Heart left ventricle (tissue), 16 donors: ENCODE data around the gene GRK5. TPM values are rescaled to one million over a fixed set of nuclear protein-coding genes. Genes with fewer than 3 reads are reported as not detected.
A peak's percentile ranks its signal among the peaks of the same experiment; 100 is the strongest.

Source experiments
- ATAC-seq, 4 donors: fragments of 200-7000 bp; cut with Tn5 transposase; one replicate each; pipeline ENCODE4 v1.9.1; 2020 to 2022; ENCODE audit warnings: moderate library complexity in 4 of 4, mild to moderate bottlenecking in 3 of 4, moderate number of reproducible peaks in 1 of 4
- DNase-seq, 5 donors: peaks; one replicate each; pipeline ENCODE4 v3.0.0-alpha.2; 2020
- H3K27ac ChIP-seq, 12 donors: fragments of 200-600 bp; sonication (generic) in 4 of 12; one replicate each; pipeline versions ENCODE4 v1.5.0 to v1.8.0; 2016 to 2022; ENCODE audit warnings: mild to moderate bottlenecking in 2 of 12
- H3K27me3 ChIP-seq, 9 donors: fragments of 200-600 bp; sonication (generic) in 2 of 9; one replicate each; pipeline versions ENCODE4 v1.5.1 to v1.8.0; 2016 to 2022; ENCODE audit warnings: mild to moderate bottlenecking in 3 of 9
- H3K36me3 ChIP-seq, 9 donors: fragments of 200-600 bp; sonication (generic) in 2 of 9; one replicate each; pipeline versions ENCODE4 v1.5.0 to v1.8.0; 2018 to 2022; ENCODE audit warnings: mild to moderate bottlenecking in 2 of 9
- H3K4me1 ChIP-seq, 12 donors: fragments of 200-600 bp; sonication (generic) in 4 of 12; one replicate each; pipeline versions ENCODE4 v1.5.0 to v1.8.0; 2016 to 2022; ENCODE audit warnings: mild to moderate bottlenecking in 3 of 12
- H3K4me3 ChIP-seq, 12 donors: fragments of 200-600 bp; sonication (generic) in 4 of 12; one replicate each; pipeline versions ENCODE4 v1.5.0 to v1.8.0; 2017 to 2022; ENCODE audit warnings: mild to moderate bottlenecking in 9 of 12, moderate library complexity in 4 of 12
- H3K9me3 ChIP-seq, 12 donors: fragments of 200-600 bp; sonication (generic) in 4 of 12; one replicate each; pipeline versions ENCODE4 v1.5.0 to v1.8.0; 2016 to 2022; ENCODE audit warnings: mild to moderate bottlenecking in 1 of 12
- POLR2A ChIP-seq, 2 donors: fragments of 450-650 bp; IDR thresholded peaks; one replicate each; pipeline ENCODE4 v1.6.1; 2017; ENCODE audit warnings: antibody characterized with exemption in 2 of 2, mild to moderate bottlenecking in 2 of 2, moderate library complexity in 2 of 2
- WGBS, 4 donors: extraction: QIAGEN DNeasy Blood & Tissue Kit in 2 of 4; methylation state at CpG; one replicate each; pipeline versions ENCODE4 v1.1.5 to v1.1.7; 2013 to 2018; 5-methylcytosine and 5-hydroxymethylcytosine counted together
- intact Hi-C, 10 donors: fragments of 100-400 bp; cut with DNase I; formaldehyde crosslinking; loops; one replicate each; pipeline versions ENCODE4 v1.11.1 to v1.14.2; 2022
- polyA plus RNA-seq, 2 donors: library from polyadenylated mRNA; stranded (reverse); fragments of 200-250 nt; gene quantifications; one replicate each; pipeline ENCODE4 v1.2.3, GENCODE V29; 2013
- total RNA-seq, 9 donors: library from RNA; depleted of rRNA in 2 of 9; stranded (reverse); fragments of >200 nt in 2 of 9; fragmentation: NEBNext Ultra II Directional in 3 of 9; extraction: Animal tissue kit (Norgen Biotek cat#: 25700) in 3 of 9; gene quantifications; one replicate each; pipeline versions ENCODE4 v1.1.0 to v1.2.4, GENCODE V29; 2016 to 2023
- TF ChIP-seq, protein P1 (sequence below), 12 donors: fragments of 200-600 bp; sonication (generic) in 4 of 12; IDR thresholded peaks; one replicate each; pipeline versions ENCODE4 v1.5.0 to v1.8.0; 2018 to 2022; ENCODE audit warnings: antibody characterized with exemption in 12 of 12, mild to moderate bottlenecking in 5 of 12
- donor health status: ischemic (EF 13 %, LVEDD 7.1; RV severe dilation, severe dysfunction).
- donor health status: healthy with polysubstance abuse.
- donor health status: DM: no; HTN: yes; CAD: no.
- donor health status: DM: no; HTN: no; CAD: no.
- donor health status: ischemic (EF 25% LVEDD 6.9; RV normal size, moderate dysfunction).
- donor health status: ischemic (EF 25% LVEDD 5.7; RV mildly dilated, moderate dysfunction).
- donor health status: healthy.
- donor health status: DM: yes; HTN: yes; CAD: no.
- donor health status: ischemic (EF 35%, LVEDD 5.7; RV mildly dilated, moderate dysfunction).
- donor health status: nonischemic (EF 11% LVEDD 7.7; RV severe dilation, severe dysfunction).
- donor health status: DM: yes; HTN: yes; CAD: no.
- donor health status: PGD.
- donor health status: ischemic (EF 29% LVEDD 5.4; RV normal size, mild dysfunction).
- donor health status: nonischemic (EF 23%, LVEDD 6.1; RV moderate dilation, normal function).

Gene GRK5
- total and polyA plus RNA-seq, 11 donors = 13.1 to 58.0 (median 30.2) TPM

DNA sequence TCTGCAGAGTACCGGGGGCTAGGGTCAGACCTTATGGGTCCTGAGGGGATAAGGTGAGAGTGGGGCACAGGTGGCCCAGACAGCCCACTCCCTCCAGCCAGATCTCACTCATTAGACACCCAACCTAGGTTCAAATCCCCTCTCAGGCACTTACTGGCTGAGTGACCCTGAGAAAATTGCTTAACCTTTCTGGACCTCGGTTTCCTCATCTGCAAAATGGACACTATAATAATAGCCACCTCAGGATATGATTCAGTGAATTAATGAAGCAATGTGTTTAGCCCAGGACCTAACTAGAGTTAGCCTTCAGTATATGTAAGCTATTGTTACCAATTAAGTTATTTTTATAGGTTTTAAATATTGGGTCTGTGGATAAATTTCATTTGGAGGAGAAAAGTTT is 212.6 kb downstream of the GRK5 start:
- TF ChIP-seq POLR2A (IDR thresholded peaks at IDR 0.05) = no peak
- TF ChIP-seq, protein P1, sequence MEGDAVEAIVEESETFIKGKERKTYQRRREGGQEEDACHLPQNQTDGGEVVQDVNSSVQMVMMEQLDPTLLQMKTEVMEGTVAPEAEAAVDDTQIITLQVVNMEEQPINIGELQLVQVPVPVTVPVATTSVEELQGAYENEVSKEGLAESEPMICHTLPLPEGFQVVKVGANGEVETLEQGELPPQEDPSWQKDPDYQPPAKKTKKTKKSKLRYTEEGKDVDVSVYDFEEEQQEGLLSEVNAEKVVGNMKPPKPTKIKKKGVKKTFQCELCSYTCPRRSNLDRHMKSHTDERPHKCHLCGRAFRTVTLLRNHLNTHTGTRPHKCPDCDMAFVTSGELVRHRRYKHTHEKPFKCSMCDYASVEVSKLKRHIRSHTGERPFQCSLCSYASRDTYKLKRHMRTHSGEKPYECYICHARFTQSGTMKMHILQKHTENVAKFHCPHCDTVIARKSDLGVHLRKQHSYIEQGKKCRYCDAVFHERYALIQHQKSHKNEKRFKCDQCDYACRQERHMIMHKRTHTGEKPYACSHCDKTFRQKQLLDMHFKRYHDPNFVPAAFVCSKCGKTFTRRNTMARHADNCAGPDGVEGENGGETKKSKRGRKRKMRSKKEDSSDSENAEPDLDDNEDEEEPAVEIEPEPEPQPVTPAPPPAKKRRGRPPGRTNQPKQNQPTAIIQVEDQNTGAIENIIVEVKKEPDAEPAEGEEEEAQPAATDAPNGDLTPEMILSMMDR (IDR thresholded peaks at IDR 0.05) = no peak
- no peaks in the 10 kb centered on the region for H3K9me3 ChIP-seq
- ATAC-seq (no peak), DNase-seq (no peak)
- peaks cover 0 to 23% (median 8%) of the 10 kb centered on the region in 9 donors for H3K36me3 ChIP-seq
- intact Hi-C loops = loop anchor here in 4 of 10 donors (5.0 to 10.0 kb wide), 5 partner anchors 65 to 215 kb away; partner anchors contain the start of gene GRK5 (in 2 of the 4)
- H3K4me1 ChIP-seq = peaks cover 0 to 60% (median 35%) of the 10 kb centered on the region in 12 donors
- H3K27ac ChIP-seq = peak overlapping the region in 1 of 12 donors; percentile 28
- WGBS, 4 donors = 91 to 100% (median 98%) methylated on average over 2 of the region's 2 CpGs
- no peak overlapping the region for H3K4me3 ChIP-seq
- H3K27me3 ChIP-seq = no peaks in the 10 kb centered on the region

DNA sequence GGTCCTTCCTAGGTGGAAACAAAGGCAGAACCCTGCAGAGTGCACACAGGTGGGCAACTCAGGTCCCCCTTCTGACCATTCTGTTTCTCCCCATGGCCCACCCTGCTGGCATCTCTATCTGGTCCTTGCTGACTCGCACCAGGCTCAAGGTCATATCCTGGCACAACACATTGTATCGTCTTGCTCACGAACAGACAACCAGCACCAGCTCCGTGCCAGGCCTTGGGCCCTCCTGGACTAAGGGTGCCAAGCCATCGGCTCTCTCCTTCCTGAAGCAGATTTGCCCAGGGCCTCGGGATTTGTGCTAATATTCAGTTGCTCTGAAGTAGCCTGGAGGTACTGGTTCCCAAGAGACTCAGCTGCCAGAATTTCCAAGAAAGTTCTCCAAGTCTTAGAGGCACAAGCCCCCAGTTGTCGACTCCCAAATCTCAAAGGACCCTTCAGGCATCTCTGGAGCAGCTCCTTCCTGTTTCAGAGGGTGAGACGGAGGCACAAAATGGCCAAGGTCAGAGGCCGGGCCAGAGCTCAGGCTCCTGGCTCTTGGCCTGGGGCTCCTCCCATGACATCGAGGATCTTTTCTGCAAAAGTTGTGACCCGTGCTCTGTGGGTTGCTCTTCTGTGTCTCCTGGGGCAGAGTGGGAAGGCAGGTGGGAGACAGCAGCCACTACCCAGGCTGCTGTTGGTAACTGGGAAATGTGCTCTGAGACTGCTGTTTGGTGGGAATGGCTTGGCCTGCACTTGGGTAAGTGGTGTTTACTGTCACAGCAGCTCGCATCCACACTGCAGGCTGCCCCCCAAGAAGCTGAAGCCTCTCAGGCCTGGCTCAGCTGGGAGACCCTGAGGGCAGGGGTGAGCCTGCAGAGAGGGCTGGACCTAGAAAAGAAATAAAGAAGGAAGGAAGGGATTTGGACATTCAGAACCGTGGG is 213.8 kb downstream of the GRK5 start:
- 52 to 65% (median 62%) methylated on average over 13 of the region's 13 CpGs for WGBS, 4 donors
- peak in 2 of 4 donors; percentile 3 to 6 for ATAC-seq
- intact Hi-C loops = no loop called here

DNA sequence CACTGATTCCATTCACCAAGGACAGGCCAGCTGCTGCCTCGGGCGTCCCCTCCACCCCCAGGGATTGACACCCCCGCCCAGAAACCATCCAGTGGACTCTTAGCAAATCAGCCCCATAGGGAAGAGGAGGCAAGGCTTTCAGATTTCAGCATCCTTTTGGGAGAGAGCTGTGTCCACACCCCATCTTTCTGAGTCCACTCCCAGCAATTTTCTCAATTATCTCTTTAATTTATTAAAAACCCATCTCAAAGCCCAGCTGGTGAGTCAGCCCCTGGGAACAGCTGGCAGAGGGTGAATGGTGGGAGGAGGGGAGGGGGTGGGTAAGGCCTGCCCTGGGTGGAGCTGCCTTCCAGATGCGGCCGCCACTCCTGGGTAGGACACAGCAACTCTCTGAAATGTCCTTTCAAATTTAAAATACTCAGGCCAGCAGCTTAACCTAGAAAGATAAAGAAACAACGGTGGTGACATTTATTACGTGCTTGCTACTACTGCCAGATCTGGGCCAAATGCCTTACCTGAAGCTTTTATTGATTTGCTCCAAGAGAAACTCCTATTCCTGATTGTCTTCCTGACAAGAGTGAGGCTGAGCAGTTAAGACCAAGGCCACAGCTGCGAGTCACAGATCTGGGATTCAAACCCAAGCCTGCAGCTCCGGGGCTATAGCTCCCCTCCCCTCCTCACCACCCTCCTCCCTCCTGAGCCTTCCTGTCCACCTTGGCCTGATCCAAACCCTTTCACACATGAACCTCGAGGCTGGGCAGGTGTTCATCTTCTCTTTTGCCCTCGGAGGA is 214.7 kb downstream of the GRK5 start:
- Histone ChIP-seq H3K27me3 (no peaks in the 10 kb centered on the region), H3K4me1 (peaks cover 0 to 39% (median 18%) of the 10 kb centered on the region in 12 donors), H3K4me3 (no peak overlapping the region), H3K27ac (peak overlapping the region in 10 of 12 donors; percentile 30 to 70 (median 59)), H3K36me3 (peaks cover 0 to 43% (median 22%) of the 10 kb centered on the region in 9 donors), H3K9me3 (no peaks in the 10 kb centered on the region)
- intact Hi-C loops = no loop called here
- DNase-seq = peak in 2 of 5 donors; percentile 50 to 72
- ATAC-seq = peak in 3 of 4 donors; percentile 25 to 46 (median 36)
- 61 to 71% (median 67%) methylated on average over 11 of the region's 11 CpGs for WGBS, 4 donors
- TF ChIP-seq, protein P1 (IDR thresholded peaks at IDR 0.05) = no peak
- no peak for TF ChIP-seq POLR2A (IDR thresholded peaks at IDR 0.05)

More for the DNA sequence above, 213.8 kb downstream of the GRK5 start:
- H3K4me3 ChIP-seq = no peak overlapping the region
- peaks cover 0 to 47% (median 24%) of the 10 kb centered on the region in 12 donors for H3K4me1 ChIP-seq
- TF ChIP-seq, protein P1 (IDR thresholded peaks at IDR 0.05) = no peak
- no peak for TF ChIP-seq POLR2A (IDR thresholded peaks at IDR 0.05)
- peaks cover 0 to 34% (median 19%) of the 10 kb centered on the region in 9 donors for H3K36me3 ChIP-seq
- peak overlapping the region in 11 of 12 donors; percentile 30 to 70 (median 59) for H3K27ac ChIP-seq
- peak in 2 of 5 donors; percentile 54 to 70 for DNase-seq
- H3K27me3 ChIP-seq = no peaks in the 10 kb centered on the region
- H3K9me3 ChIP-seq = no peaks in the 10 kb centered on the region
